Measurements from ENCODE around the gene MIOX.

DNA sequence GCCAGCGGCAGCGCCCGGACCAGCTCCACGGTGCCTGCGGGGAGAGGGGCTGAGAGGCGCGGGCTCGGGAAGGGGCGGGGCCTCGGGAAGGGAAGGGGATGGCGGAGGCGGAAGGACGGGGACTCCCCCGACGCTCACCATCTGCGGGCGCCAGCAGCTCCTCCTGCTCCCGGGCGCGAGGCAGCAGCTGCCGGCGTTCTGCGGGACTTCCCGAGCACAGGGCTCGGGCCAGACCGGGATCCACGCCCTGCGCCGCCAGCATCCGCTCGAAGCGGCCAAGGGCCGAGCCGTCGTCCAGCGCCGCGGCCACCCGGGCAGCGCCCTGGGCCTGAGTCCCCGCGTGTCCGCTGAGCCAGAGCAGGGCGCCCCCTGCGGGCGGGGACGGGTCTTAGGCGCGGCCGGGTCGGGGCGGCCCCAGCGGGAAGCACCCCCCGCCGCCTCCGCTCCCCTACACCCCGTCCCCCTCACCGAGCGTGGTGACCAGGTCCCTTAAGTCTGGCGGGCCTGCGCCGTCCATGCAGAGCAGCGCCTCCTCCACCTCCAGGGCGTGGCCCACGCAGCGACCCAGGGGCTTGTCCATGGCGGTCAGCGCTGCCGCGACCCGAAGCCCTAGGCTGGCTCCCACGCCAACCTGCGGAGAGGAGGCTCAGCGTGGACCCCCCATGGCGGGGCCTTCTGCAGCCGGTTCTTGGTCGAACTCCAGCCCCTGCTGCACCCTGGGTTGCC lies 39.6 kb downstream of the MIOX start:
- TF ChIP-seq, protein P1, sequence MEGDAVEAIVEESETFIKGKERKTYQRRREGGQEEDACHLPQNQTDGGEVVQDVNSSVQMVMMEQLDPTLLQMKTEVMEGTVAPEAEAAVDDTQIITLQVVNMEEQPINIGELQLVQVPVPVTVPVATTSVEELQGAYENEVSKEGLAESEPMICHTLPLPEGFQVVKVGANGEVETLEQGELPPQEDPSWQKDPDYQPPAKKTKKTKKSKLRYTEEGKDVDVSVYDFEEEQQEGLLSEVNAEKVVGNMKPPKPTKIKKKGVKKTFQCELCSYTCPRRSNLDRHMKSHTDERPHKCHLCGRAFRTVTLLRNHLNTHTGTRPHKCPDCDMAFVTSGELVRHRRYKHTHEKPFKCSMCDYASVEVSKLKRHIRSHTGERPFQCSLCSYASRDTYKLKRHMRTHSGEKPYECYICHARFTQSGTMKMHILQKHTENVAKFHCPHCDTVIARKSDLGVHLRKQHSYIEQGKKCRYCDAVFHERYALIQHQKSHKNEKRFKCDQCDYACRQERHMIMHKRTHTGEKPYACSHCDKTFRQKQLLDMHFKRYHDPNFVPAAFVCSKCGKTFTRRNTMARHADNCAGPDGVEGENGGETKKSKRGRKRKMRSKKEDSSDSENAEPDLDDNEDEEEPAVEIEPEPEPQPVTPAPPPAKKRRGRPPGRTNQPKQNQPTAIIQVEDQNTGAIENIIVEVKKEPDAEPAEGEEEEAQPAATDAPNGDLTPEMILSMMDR (IDR thresholded peaks at IDR 0.05 in 4 of 5, conservative IDR thresholded peaks at IDR 0.05 in 1 of 5) = peak; percentile 28 to 62 (median 47)
- no peak for TF ChIP-seq POLR2A (IDR thresholded peaks at IDR 0.05)
